A549 (cell line): Measurements from ENCODE around the gene ABLIM3. TPM values are rescaled to one million over a fixed set of nuclear protein-coding genes. Genes with fewer than 3 reads are reported as not detected.

Source experiments
- ATAC-seq, 2 experiments: fragments of 200-7000 bp in 1 of 2; fragments of >200 bp in 1 of 2; cut with Nextera tagmentation in 1 of 2; cut with Tn5 transposase in 1 of 2; 3 replicates each; pipeline versions ENCODE4 v1.8.0 to v1.9.1; 2018 to 2020; ENCODE audit warnings: mild to moderate bottlenecking in 1 of 2, moderate library complexity in 1 of 2
- CTCF ChIA-PET: fragments of 300-600 bp; sonication (Branson Sonifier 250); formaldehyde crosslinking; extraction: SDS; loops from one replicate; lab custom pipeline; 2021; ENCODE audit warnings: antibody characterized with exemption, inconsistent platforms; lab: Yijun Ruan, JAX
- POLR2A ChIA-PET: fragments of 350-600 bp; formaldehyde crosslinking; extraction: SDS; loops from one replicate; lab custom pipeline; 2021; ENCODE audit warnings: antibody characterized with exemption, inconsistent platforms; lab: Yijun Ruan, JAX
- DNase-seq, 2 experiments: peaks; one replicate each; pipeline versions ENCODE4 v3.0.0 to v3.0.0-alpha.2; 2011 to 2016; ENCODE audit warnings: low read depth in 1 of 2, low spot score in 1 of 2
- FAIRE-seq: peaks from 2 replicates; lab custom pipeline; 2011; peaks lifted over from hg19 to GRCh38; lab: Jason Lieb, UNC
- H3K27ac ChIP-seq, 2 experiments: fragments of >200 bp; sonication (Bioruptor Twin); formaldehyde crosslinking; 3 replicates each; pipeline ENCODE4 v1.5.1; 2016 to 2017
- H3K4me1 ChIP-seq: fragments of >200 bp; sonication (Bioruptor Twin); formaldehyde crosslinking; 3 replicates; pipeline ENCODE4 v1.6.1; 2016
- H3K4me2 ChIP-seq: fragments of >200 bp; sonication (Bioruptor Twin); formaldehyde crosslinking; 3 replicates; pipeline ENCODE4 v1.6.1; 2016
- H3K4me3 ChIP-seq: fragments of >200 bp; sonication (Bioruptor Twin); formaldehyde crosslinking; 3 replicates; pipeline ENCODE4 v1.5.1; 2016
- H3K9me3 ChIP-seq: fragments of >200 bp; sonication (Bioruptor Twin); formaldehyde crosslinking; 3 replicates; pipeline ENCODE4 v1.6.1; 2016
- BHLHE40 ChIP-seq: IDR thresholded peaks from 2 replicates; pipeline ENCODE4 v1.6.1; 2012; ENCODE audit warnings: low read depth, low read length, inconsistent platforms
- CBX8 ChIP-seq: fragments of 200-600 bp; sonication (generic); IDR thresholded peaks from 2 replicates; pipeline ENCODE4 v1.6.1; 2016
- CTCF ChIP-seq: fragments of >200 bp; sonication (Bioruptor Twin); formaldehyde crosslinking; IDR thresholded peaks from 3 replicates; pipeline ENCODE4 v1.5.1; 2016
- ELK1 ChIP-seq: fragments of 150-350 bp; IDR thresholded peaks from 2 replicates; pipeline ENCODE4 v1.6.1; 2014; ENCODE audit warnings: low read depth, mild to moderate bottlenecking, low read length
- EP300 ChIP-seq, 2 experiments: fragments of >200 bp; sonication (Bioruptor Twin); formaldehyde crosslinking; IDR thresholded peaks; 2 replicates in 1 of 2; 3 replicates in 1 of 2; pipeline ENCODE4 v1.6.1; 2016 to 2017
- FOSB ChIP-seq: fragments of 250-450 bp; sonication (Bioruptor Pico); IDR thresholded peaks from 2 replicates; pipeline ENCODE4 v1.5.0; 2020; ENCODE audit warnings: mild to moderate bottlenecking, moderate library complexity
- GATA3 ChIP-seq: IDR thresholded peaks from 2 replicates; pipeline ENCODE4 v1.6.1; 2012; ENCODE audit warnings: borderline replicate concordance
- HDAC2 ChIP-seq: fragments of 200-600 bp; sonication (generic); IDR thresholded peaks from 2 replicates; pipeline ENCODE4 v1.6.1; 2016
- JUNB ChIP-seq: fragments of >200 bp; sonication (Bioruptor Twin); formaldehyde crosslinking; IDR thresholded peaks from 2 replicates; pipeline ENCODE4 v1.6.1; 2016
- MAFK ChIP-seq: fragments of 450-650 bp; IDR thresholded peaks from 2 replicates; pipeline ENCODE4 v1.6.1; 2014; ENCODE audit not compliant: partially characterized antibody
- MAZ ChIP-seq: fragments of 150-350 bp; IDR thresholded peaks from 2 replicates; pipeline ENCODE4 v1.6.1; 2014; ENCODE audit warnings: antibody characterized with exemption, low read depth, low read length, borderline replicate concordance
- PHF8 ChIP-seq: fragments of 200-600 bp; sonication (generic); IDR thresholded peaks from 2 replicates; pipeline ENCODE4 v1.6.1; 2016; ENCODE audit warnings: low read depth, mild to moderate bottlenecking, antibody characterized with exemption, moderate library complexity, borderline replicate concordance
- RCOR1 ChIP-seq: fragments of 150-350 bp; IDR thresholded peaks from 2 replicates; pipeline ENCODE4 v1.6.1; 2014; ENCODE audit warnings: antibody characterized with exemption, low read length, low read depth
- RFX5 ChIP-seq: fragments of 450-650 bp; IDR thresholded peaks from 2 replicates; pipeline ENCODE4 v1.7.1; 2014; ENCODE audit warnings: antibody characterized with exemption, mild to moderate bottlenecking, moderate library complexity
- TFCP2L1 ChIP-seq: fragments of 250-450 bp; sonication (Bioruptor Pico); IDR thresholded peaks from 2 replicates; pipeline ENCODE4 v1.5.0; 2021; ENCODE audit warnings: mild to moderate bottlenecking
- ZSCAN20 ChIP-seq: fragments of 250-450 bp; sonication (Bioruptor Pico); IDR thresholded peaks from 2 replicates; pipeline ENCODE4 v1.8.0; 2022; ENCODE audit warnings: mild to moderate bottlenecking, moderate library complexity
- WGBS: methylation state at CpG from one replicate; pipeline ENCODE4 v1.1.6; 2017; ENCODE audit errors: missing lambda C conversion rate; 5-methylcytosine and 5-hydroxymethylcytosine counted together
- polyA plus RNA-seq, 4 experiments: library from polyadenylated mRNA; depleted of rRNA in 3 of 4; stranded (reverse); fragments of >200 nt; fragmentation: RNase III in 1 of 4; extraction: RNeasy Plus Mini Kit Qiagen cat#74134 plus additional on column Dnase treatment in 1 of 4; gene quantifications; 2 replicates in 3 of 4; 3 replicates in 1 of 4; pipeline ENCODE4 v1.2.3, GENCODE V29; 2011 to 2017
- TF ChIP-seq, protein P1 (sequence below): fragments of 250-450 bp; sonication (Bioruptor Pico); IDR thresholded peaks from 2 replicates; pipeline ENCODE4 v1.5.0; 2021; ENCODE audit warnings: mild to moderate bottlenecking, moderate library complexity, borderline replicate concordance
- TF ChIP-seq, protein P2 (sequence below): IDR thresholded peaks from 2 replicates; pipeline ENCODE4 v1.6.1; 2012

Gene ABLIM3
- polyA plus RNA-seq, 2 of the 4 experiments (the other 2 are of a cell fraction): 2.7 to 3.0 TPM

DNA sequence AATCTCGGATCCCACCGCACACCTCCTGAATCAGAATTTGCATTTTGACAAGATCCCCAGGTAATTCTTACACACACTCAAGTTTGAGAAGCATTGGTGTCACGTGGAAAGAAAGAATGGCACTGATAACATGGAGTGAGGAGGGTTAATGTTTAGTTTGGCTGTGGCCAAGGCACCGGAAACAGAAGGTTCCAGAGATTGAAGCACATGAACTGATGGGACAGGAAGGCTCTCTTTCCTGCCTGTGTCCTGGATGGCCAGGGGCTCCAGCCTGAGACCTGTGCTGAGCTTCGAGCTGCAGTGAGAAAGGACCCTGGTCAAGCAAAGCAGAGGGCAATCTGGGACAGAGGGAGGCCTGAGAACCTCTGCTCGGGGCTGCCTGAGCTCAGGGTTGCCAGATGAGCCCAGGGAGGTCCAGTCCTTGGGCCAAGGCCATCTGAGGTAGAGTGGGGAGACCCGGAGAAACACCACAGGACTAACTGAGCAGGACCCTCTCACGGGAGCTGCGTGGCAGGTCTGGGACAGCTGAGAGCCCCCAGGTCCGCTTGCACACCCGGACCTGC, 157.6 kb downstream of the ABLIM3 start:
- Histone ChIP-seq H3K4me1 (no peaks in the 10 kb centered on the region), H3K9me3 (no peaks in the 10 kb centered on the region), H3K4me3 (no peak overlapping the region), H3K4me2 (no peak overlapping the region), H3K27ac (no peak overlapping the region)
- DNase-seq: no peak
- ChIA-PET POLR2A (no interaction called here), CTCF (interaction anchor here (1.1 to 3.5 kb wide), 6 partner anchors 9 to 320 kb away, joined by 3 to 26 read pairs (median 4); no protein-coding TSS in a partner anchor)
- no peak for ATAC-seq
- FAIRE-seq: no peak
- 48% methylated on average over 9 of the region's 11 CpGs for WGBS
- no peak for TF ChIP-seq FOSB (CRISPR knock-in tag)

- DNase-seq (no peak), ATAC-seq (no peak), FAIRE-seq (no peak)
- WGBS: 85% methylated on average over 8 of the region's 14 CpGs
- no peak overlapping the region for H3K4me3 ChIP-seq
- H3K9me3 ChIP-seq: no peaks in the 10 kb centered on the region
- no peak overlapping the region for H3K4me2 ChIP-seq
- no peak overlapping the region for H3K27ac ChIP-seq
- TF ChIP-seq TFCP2L1 (CRISPR knock-in tag): no peak
- TF ChIP-seq PHF8: no peak
- no peaks in the 10 kb centered on the region for H3K4me1 ChIP-seq
- ChIA-PET CTCF (interaction anchor here (0.8 to 3.5 kb wide), 7 partner anchors 9 to 319 kb away, joined by 3 to 26 read pairs (median 3); no protein-coding TSS in a partner anchor), POLR2A (no interaction called here)
Measured at GRCh38 chr5:149299451-149300054, 158.3 kb downstream of the ABLIM3 start.

DNA sequence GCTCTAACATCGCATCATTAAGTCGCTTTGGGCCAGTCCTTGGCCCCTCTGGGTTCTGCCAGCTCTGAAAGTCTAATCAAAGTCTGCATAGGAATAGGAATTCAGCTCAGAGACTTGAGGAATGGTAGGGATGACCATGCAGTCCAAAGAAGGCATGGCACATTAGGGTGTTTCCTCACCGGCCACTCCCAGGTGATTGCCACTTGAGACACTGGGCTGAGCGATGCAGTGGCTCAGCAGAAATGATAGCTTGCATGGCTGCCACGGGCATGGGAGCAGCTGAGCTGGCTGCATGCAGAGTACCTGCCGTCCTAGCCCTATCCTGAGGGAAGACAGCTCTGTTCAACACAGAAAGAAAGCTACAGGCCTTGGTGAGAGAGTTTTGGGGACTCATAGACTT, 159.1 kb downstream of the ABLIM3 start:
- POLR2A ChIA-PET: no interaction called here
- CTCF ChIA-PET: interaction anchor here (0.8 to 3.5 kb wide), 6 partner anchors 8 to 71 kb away, joined by 3 to 26 read pairs (median 5); no protein-coding TSS in a partner anchor
- no peak; a peak in 1 of 6 replicates for ATAC-seq

More for the DNA sequence above, 159.1 kb downstream of the ABLIM3 start:
- H3K27ac ChIP-seq: no peak overlapping the region
- no peak overlapping the region for H3K4me2 ChIP-seq
- DNase-seq: no peak
- FAIRE-seq: no peak
- no peaks in the 10 kb centered on the region for H3K4me1 ChIP-seq
- H3K4me3 ChIP-seq: no peak overlapping the region
- H3K9me3 ChIP-seq: no peaks in the 10 kb centered on the region
- no peak for TF ChIP-seq EP300 (IDR thresholded peaks at IDR 0.05)
- no peak for TF ChIP-seq GATA3
- no peak for TF ChIP-seq HDAC2
- TF ChIP-seq CBX8: no peak
- TF ChIP-seq ZSCAN20: no peak
- TF ChIP-seq, protein P1, sequence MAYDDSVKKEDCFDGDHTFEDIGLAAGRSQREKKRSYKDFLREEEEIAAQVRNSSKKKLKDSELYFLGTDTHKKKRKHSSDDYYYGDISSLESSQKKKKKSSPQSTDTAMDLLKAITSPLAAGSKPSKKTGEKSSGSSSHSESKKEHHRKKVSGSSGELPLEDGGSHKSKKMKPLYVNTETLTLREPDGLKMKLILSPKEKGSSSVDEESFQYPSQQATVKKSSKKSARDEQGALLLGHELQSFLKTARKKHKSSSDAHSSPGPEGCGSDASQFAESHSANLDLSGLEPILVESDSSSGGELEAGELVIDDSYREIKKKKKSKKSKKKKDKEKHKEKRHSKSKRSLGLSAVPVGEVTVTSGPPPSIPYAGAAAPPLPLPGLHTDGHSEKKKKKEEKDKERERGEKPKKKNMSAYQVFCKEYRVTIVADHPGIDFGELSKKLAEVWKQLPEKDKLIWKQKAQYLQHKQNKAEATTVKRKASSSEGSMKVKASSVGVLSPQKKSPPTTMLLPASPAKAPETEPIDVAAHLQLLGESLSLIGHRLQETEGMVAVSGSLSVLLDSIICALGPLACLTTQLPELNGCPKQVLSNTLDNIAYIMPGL (CRISPR knock-in tag): no peak
- no peak for TF ChIP-seq JUNB
- TF ChIP-seq ELK1: no peak
- no peak for TF ChIP-seq BHLHE40
- no peak for TF ChIP-seq CTCF
- TF ChIP-seq RCOR1: no peak
- TF ChIP-seq MAZ: no peak
- TF ChIP-seq, protein P2, sequence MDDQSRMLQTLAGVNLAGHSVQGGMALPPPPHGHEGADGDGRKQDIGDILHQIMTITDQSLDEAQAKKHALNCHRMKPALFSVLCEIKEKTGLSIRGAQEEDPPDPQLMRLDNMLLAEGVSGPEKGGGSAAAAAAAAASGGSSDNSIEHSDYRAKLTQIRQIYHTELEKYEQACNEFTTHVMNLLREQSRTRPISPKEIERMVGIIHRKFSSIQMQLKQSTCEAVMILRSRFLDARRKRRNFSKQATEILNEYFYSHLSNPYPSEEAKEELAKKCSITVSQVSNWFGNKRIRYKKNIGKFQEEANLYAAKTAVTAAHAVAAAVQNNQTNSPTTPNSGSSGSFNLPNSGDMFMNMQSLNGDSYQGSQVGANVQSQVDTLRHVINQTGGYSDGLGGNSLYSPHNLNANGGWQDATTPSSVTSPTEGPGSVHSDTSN: no peak
- no peak for TF ChIP-seq RFX5
- no peak for TF ChIP-seq MAFK
- TF ChIP-seq, all 56 proteins: peak for 0
- WGBS: 74% methylated on average over 5 of the region's 6 CpGs
